ENCODE results near the gene ZFAND3.

GRCh38 chr6:37777272-37777834 lies 42.2 kb upstream of the ZFAND3 start:
- TF ChIP-seq CTCF (IDR thresholded peaks at IDR 0.05; ENCODE audit: borderline replicate concordance, extremely low read depth, low read length, poor library complexity, severe bottlenecking) = no peak
- TF ChIP-seq EZH2 (IDR thresholded peaks at IDR 0.05; ENCODE audit: borderline replicate concordance, low read depth, low read length, severe bottlenecking) = no peak
